HG03565 (cell line): ENCODE data around the gene LSAMP.
A peak's percentile ranks its signal among the peaks of the same experiment; 100 is the strongest.
"Not testable (repeated sequence)": the region's sequence is repeated elsewhere in the genome, so short reads cannot be mapped to it uniquely, and the experiment has no call there.

Experiments used
- ATAC-seq: cut with Tn5 transposase; IDR thresholded peaks from one replicate; pipeline ENCODE4 v1.9.1; 2021; ENCODE audit warnings: mild to moderate bottlenecking, moderate library complexity; ENCODE audit not compliant: unreplicated experiment

The LSAMP gene

GRCh38 chr3:115828401-115828800 is 616.9 kb downstream of the LSAMP start:
- ATAC-seq = no peak

GRCh38 chr3:115827495-115827894 is 617.8 kb downstream of the LSAMP start:
- no peak for ATAC-seq

GRCh38 chr3:115825046-115825445 is 620.2 kb downstream of the LSAMP start:
- ATAC-seq = no peak

- ATAC-seq = no peak
Measured at GRCh38 chr3:115823083-115823482, 622.2 kb downstream of the LSAMP start.

- ATAC-seq = no peak
Measured at GRCh38 chr3:115822579-115822978, 622.7 kb downstream of the LSAMP start.

GRCh38 chr3:115819785-115820384 is 625.4 kb downstream of the LSAMP start:
- ATAC-seq = peak; percentile 98

- ATAC-seq = peak; percentile 50
Measured at GRCh38 chr3:115814778-115815380, 630.4 kb downstream of the LSAMP start.

GRCh38 chr3:115814006-115814405 is 631.3 kb downstream of the LSAMP start:
- ATAC-seq = no peak

GRCh38 chr3:115808816-115809215 is 636.5 kb downstream of the LSAMP start:
- no peak for ATAC-seq

GRCh38 chr3:115808244-115808643 is 637.0 kb downstream of the LSAMP start:
- ATAC-seq = no peak

GRCh38 chr3:115806501-115806900 is 638.8 kb downstream of the LSAMP start:
- ATAC-seq = no peak

GRCh38 chr3:115805520-115805919 is 639.8 kb downstream of the LSAMP start:
- no peak for ATAC-seq

GRCh38 chr3:115804713-115805119 is 640.6 kb downstream of the LSAMP start:
- no peak for ATAC-seq

GRCh38 chr3:115804200-115804599 is 641.1 kb downstream of the LSAMP start:
- no peak for ATAC-seq

GRCh38 chr3:115803661-115804060 is 641.6 kb downstream of the LSAMP start:
- no peak for ATAC-seq

- no peak for ATAC-seq
Measured at GRCh38 chr3:115800489-115801075, 644.7 kb downstream of the LSAMP start.

GRCh38 chr3:115800065-115800464 is 645.2 kb downstream of the LSAMP start:
- not testable (repeated sequence) for ATAC-seq

GRCh38 chr3:115792206-115792955 is 652.9 kb downstream of the LSAMP start:
- ATAC-seq = no peak

GRCh38 chr3:115791271-115792153 is 653.8 kb downstream of the LSAMP start:
- ATAC-seq = not testable (repeated sequence)

GRCh38 chr3:115790759-115791158 is 654.5 kb downstream of the LSAMP start:
- peak; percentile 56 for ATAC-seq

GRCh38 chr3:115789481-115789880 is 655.8 kb downstream of the LSAMP start:
- ATAC-seq = no peak
